Retina (tissue), 1 donor: ENCODE data around the gene TSPAN8.
"Not testable (repeated sequence)": the region's sequence is repeated elsewhere in the genome, so short reads cannot be mapped to it uniquely, and the experiment has no call there.

Experiments
- DNase-seq: peaks from one replicate; pipeline ENCODE4 v3.0.0-alpha.2; 2016

The TSPAN8 gene

DNA sequence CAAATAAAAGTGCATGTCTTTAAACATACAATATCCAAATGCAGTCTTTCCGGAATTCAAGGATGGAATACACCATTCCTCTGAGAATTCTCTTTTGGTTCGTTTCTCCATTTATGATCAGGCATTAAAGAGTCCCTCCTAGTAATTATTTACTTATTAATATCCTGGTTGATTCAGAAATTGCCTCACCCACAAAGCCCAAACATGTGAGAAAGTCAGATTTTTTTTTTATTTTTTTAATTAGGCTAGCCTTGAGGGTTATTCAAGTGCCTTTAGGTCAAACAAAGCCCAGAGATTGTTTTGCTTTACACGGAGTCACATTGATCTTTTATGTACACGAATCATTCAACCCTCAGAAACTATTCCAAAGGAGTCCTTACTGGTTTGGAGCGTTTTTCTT is 6.4 kb upstream of the TSPAN8 start:
- no peak for DNase-seq

DNA sequence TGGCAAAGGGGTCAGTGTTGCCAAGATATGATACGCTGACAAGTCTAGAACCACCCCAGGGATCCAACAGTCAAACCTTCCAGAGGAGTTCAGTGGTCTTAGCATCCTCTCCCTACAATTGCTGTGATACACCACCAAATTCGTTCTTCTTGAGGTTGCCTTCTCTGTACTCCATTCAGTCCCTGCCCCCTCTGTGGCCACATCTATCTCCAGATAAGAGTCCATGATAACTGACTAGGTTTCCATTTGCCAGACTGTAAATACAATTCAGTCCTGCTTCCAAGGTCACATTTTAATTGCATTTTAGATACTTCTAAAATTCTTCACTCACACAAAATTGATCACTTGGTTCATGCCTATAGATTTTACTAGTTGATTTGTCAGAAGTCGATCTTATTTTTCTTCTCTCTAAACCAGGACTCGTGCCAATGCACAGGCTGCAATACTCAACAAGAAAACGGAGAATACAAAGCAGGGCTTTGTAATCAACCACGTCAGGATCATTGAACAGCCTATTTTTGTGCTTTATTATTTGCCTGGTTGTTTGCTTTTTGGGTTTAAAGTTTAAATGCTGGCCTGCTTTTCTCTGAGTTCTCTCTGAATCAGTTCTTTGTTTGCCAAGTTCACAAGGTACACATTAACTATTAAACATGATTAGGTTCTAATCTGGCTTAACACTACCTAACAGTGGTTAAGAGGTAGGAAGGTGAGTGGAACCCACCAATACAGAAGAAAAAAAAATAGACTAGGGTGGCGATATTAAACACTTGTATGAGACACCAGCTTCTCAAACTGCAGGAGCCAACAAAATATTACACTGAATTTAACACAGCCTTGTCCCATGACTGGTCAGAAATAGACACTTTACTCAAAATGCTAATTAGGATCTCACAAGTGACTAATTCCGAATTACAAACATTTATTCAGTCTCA is 5.3 kb upstream of the TSPAN8 start:
- no peak for DNase-seq

DNA sequence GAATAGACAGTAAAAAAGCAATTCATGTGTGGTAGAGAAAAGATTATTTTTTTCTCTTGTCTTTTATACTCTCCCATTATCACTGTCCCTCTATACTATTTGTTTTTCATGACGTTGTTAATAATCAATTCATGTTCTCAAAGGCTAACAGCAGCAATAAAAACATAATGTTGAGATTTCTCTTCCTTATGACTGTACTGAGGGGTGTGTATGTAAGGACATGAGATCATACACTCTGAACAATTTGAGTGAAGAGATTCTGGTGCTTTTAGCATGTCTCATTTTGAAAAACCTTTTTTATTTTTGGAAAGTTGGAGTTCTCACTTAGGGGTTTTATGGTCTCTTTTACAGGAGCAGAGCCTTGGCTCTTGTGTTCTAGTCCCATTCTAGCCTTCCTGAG is 3.8 kb upstream of the TSPAN8 start:
- no peak for DNase-seq

DNA sequence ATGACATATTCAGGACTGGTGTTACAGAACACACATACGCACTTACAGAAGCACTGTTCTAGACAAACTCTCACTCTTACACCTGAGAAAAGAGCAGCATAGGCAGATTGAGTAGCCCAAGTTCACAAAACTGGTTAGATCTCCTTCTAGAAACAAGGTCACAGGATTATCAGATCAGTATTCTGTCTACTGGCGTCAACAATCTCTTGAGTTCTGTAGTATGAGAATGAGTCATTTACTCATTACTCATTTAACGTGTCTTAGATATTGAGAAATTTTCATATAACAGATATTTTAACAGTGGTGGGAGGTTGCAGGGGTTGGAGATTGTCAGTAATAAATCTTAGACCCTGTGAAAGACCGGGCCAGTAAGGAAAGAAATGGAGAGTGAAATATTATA is 2.8 kb upstream of the TSPAN8 start:
- no peak for DNase-seq

DNA sequence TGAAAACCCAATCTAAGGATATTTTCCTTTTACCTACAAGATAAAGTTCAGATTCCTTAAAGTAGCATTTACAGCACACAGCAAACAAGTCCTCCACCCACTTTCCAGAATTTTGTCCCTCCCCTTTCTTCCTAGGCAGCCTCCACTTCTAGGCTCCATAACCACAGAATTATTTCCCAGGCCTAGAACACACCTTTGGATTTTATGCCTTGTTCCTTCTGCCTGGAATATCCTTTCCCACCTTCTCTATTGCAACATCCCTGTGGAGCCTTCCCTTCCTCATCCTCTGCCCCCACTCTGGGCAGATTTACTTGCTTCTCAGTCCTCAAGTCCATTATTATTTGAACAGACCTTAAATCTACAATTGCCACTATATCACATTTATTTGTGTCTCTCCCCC is 2.1 kb upstream of the TSPAN8 start:
- no peak for DNase-seq

DNA sequence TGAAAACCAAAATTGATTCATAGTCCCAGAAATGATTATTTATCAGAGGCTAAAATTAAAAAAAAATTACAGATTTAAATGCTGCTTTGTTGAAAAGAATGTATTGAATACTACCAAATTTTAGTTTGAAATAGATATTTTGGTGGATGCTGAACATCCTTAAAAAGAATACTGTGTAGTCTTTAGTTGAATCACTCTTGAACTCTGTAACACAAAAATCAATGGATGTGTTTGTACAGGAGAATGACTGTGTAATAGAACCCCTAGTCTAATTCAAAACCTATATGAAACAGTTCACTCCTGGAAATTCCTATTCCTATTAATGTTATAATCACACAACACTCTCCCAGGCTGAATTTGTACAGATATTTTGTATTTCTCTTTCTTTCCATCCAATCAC is 1.5 kb upstream of the TSPAN8 start:
- no peak for DNase-seq

DNA sequence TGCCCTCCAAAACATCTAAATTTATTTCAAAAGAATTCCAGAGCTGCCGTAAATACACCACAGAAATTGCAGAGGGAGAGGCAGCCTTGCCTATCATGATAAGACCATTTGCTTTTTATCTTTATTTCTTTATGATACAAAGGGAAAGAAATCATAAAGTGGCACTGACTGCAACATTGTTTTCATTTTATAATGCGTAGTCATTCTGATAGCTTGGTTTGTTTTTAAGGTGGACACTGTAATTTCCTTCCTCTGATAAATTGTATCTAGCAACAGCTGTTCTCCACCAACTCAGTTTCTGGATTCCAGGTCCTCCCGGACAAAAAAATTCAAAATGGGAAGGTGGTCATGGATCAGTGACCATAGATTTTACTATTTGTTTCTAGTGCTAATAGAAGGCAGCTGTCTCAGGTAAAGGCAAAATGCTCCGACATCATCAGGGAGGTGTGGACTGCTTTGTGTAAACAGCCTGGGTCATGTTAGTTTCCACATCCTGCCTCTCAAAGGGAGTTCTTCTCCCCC is 623 bp upstream of the TSPAN8 start:
- DNase-seq = no peak

DNA sequence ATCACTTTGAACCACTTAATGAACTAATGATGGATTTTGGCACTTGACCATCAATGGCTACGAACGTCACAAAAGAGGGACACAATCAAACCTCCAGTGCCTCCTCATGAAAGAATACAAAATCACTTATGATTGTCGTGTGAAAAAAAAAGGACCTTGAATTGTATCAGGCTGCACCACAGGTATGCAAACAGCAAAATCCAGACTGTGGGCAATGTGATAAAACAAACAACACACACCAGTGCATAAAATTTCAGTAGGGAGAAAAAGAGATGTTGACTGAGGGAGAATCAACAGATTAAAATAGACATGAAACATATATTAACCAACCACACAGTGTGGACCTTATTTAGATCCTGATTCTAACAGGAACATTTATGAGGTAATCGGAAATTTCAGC is 2.6 kb downstream of the TSPAN8 start:
- no peak for DNase-seq

DNA sequence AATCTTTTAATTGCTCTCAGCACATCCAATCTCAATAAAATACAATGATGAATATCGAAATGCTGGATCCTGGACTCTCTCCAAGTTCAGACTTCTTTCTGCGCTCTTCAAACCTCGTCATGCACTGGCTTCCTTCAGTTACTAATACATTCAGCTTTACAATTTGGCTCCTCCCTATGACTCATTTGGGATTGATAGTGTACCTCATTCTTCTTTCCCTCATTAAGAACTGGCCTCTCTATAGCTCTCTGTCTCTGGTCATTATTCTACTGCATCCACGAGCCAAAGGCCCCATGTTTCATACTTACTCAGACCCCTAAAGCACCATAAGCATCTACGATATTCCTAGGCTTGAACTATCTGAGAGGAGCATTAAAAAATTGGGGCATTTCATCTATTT is 4.9 kb downstream of the TSPAN8 start:
- no peak for DNase-seq

DNA sequence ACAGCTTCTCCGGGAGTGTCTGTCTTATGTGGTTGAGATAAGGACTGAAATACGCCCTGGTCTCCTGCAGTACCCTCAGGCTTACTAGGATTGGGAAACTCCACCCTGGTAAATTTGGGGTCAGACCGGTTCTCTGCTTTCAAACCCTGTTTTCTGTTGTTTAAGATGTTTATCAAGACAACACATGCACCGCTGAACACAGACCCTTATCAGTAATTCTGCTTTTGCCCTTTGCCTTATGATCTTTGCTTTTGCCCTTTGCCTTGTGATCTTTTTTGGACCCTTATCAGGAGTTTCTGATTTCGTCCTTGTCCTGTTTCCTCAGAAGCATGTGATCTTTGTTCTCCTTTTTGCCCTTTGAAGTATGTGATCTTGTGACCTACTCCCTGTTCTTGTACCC is 7.8 kb downstream of the TSPAN8 start:
- not testable (repeated sequence) for DNase-seq

DNA sequence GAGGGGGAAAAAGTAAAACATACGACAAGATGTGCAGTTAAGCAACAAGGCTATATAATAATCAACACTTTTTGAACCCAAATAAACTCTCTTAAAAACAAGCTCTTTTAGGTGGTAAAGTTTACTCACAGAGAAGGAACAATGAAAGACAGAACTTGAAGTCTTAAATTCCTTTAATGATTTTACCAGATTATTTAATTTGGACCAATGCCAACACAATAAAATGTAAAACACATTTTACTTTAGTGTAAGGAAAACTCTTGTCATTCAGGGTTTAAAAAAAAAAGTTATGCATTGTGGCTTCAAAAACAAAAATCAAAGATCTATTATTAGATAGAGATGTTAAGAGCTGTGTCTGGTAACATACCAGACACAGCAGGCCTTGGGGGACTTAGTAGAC is 13.1 kb downstream of the TSPAN8 start:
- DNase-seq = no peak

DNA sequence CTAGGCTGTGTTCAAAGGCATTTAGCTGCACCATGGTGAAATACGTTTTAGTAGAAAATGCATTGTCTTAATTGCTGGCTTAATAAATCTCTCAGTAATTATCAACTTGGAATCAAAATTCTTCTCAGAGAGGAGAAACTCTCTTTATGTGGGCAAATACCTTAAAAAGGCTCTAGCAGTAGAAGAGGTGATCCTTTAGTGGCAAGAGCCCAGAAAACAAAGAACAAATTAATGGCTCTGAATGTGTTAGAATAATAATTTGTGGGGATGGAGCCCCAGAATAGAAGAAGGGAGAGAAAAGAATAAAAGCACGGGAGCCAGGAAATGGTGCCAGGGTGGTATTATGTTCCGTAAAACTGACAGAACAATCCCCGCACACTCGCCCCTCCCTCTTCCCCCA is 14.8 kb downstream of the TSPAN8 start:
- DNase-seq = no peak

DNA sequence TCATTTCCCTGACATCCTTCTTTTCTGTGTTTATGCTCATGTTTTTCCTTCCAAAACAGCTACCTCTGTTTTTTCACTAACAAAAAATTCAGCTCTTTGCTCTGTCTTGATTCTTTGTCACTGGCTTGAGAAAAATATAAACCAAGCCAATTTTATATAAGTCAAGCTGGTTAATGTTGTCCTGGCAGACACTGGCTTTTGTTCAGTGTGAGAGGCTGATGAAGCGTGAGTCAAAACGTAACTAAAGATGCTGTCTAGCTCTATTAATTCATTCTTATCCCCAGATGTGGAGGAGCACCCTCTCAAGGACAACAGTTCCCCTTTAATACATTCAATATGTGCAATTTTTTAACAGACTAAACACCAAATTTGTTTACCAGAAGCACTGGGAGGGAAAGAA is 15.8 kb downstream of the TSPAN8 start:
- DNase-seq = no peak

DNA sequence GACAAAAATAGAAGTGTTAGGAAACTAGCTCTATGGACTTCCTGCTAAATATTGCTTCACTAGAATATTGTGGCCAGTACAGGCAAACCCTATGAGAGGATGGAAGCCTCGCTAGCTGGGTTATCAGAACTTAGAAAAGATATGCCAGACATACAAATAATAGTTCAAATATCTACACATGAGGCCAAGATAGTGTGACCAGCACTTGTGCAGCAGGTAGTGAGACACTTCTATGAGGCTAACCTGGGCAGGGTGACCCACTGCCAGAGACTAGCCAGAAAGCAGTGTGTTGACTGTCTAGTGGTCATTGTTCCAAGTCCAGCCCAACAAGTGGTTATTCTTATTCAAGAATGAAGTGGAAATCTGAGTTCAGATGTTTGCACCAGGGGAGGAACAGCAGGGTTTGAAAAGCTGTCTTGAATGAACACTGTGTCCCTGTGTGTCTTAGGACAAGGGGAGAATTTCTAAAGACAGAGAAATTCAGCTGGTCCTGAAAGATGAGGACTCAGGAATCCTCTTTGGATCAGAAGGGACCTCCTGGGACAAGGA is 16.3 kb downstream of the TSPAN8 start:
- no peak for DNase-seq

DNA sequence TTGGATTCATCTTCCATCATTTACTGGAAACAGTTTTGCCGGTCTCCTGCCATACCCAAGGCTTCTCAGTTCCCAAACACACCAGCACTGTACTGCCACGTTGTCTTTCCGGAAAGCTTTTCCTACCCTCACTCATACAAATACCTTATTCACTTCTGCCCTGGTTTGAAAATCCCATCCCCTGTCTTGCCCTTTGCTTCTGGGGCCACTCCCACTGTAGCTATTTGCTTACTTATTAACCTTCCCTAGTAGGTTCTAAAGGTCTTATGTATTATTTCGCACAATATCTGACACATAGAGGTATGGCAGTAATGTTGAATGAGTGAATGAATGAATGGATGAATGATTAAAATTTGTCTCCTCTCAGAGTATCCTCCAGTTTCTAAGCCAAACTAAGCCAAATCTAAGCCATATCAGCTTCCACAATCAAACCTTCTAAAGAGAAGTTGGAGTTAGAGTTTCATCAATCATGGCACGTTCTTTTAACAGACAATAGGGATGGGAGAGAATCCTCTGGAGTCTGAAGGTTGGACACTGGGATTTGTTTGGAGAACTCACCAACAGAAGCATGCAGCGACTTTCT is 18.6 kb downstream of the TSPAN8 start:
- DNase-seq = no peak

DNA sequence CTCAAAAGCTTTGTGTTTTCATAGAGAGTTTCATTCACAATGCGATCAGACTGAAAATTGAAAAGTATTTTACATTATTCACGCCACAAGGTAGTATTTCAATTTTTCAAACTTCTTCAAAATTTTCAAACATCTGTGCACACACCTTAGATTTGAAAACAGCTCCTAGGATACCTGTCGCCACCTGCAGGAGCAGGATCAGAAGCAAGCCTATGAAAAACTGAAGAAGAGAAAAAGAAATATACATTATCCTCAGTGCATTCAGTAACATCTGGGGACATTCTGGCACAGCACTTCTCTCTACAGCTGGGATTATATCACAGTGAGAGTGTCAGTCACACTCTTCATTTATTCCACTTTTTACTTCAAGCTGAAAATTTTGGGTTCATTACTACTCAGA is 19.8 kb downstream of the TSPAN8 start:
- no peak for DNase-seq

DNA sequence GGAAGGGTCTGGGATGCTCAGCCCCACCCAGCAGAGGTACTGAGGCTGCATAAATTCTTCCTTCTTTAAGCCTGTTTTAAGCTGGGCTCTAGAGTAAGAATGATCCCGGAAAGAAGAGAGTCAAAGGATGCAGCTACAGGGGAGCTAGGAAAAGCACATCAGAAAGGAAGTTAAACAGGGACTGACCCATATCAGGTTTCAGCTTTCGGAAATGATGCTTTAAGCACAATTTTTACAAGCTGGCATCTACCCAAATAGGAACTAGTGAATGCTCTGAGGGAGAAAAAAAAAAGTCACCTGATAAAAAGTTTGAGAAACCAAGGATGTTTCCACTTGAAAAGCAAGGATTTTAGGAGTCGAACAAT is 22.0 kb downstream of the TSPAN8 start:
- no peak for DNase-seq

DNA sequence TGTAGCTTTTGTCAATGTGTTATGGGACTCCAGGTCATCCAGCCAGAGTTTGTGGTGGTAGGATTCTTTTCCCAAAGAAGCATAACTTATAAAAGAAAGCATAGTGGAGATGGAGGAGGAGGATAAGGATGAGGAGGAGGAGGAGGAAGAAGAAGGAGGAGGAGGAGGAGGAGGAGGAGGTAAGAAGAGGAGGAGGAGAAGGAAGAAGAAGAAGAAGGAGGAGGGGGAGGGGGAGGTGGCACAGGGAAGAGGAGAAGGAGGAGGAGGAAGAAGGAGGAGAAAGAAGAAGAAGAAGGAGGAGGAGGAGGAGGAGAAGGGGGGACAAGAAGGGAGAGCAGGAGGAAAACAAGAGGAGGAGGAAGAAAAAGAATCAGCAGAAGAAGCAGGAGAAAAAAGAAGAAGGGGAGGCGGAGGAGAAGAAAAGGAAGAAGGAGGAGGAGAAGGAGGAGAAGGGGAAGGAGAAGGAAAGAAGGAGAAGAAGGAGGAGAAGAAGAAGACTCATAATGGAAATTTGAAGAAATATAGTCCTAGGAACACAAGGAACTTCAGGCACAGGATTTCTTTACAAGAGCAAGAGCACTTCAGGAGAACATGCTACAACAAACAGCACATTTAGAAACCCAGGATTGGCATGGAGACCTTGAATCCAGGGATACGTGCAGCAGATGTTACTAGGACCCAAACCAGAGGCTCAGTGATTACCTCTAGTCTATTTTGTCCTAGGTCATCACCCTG is 22.6 kb downstream of the TSPAN8 start:
- DNase-seq = no peak

DNA sequence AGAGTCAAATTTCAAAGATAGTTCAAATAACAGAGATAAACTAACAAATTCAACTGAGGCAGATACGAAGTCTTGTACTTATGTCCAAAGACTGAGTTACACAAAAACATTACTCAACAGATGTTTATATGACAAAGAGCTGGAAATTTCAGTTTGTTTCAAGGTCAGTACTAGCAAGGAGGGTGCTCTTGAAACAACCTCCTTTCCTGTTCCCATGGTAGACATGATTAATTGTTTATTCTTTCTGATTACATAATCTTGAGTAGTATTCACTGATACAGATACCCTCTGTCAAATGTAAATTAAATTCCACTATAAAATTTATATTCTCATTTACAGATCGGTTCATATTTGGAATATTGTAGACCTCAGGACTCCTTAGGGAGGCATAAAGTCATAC is 23.4 kb downstream of the TSPAN8 start:
- DNase-seq = no peak

DNA sequence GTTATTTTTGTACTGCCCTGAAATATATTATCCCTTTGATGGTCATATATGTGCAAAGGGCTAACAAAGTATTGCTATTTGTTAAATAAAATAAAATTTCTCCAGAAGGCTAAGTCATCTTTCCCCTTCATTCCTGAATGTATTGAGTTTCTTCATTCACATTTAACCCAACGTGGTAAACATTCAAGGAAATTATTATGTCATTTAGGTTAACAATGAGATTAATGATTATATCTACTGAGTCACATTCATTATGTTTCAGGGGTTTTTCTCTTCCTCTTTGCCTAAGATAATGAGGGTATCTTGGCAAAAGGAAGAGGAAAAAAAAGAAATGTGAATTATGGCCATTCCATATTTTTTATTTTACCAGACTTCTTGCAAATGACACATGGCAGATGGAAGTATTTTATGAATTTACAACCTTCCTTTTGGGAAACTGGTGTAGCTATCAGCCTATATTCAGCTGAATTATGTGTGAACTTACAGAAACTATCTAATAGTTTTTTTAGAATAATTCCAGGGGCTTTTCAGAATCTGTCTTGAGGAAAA is 27.2 kb downstream of the TSPAN8 start:
- no peak for DNase-seq

DNA sequence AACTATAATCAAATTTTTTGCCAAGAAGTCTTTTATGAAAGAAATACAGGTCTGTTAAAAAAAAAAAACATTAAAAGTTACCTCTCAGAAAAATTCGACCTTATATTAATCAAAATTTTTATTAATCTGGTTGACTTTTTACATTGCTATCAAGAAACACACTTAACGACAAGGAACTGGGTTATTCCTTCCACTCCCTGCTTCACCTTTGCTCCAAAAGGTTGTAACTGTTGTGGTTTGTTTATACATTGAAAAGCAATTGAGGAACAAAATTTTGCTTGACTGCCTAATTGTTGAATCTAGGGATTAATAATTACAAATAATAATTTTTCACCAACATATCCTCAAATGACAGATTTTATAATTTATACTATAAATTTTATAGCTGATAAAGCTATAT is 28.4 kb downstream of the TSPAN8 start:
- no peak for DNase-seq

DNA sequence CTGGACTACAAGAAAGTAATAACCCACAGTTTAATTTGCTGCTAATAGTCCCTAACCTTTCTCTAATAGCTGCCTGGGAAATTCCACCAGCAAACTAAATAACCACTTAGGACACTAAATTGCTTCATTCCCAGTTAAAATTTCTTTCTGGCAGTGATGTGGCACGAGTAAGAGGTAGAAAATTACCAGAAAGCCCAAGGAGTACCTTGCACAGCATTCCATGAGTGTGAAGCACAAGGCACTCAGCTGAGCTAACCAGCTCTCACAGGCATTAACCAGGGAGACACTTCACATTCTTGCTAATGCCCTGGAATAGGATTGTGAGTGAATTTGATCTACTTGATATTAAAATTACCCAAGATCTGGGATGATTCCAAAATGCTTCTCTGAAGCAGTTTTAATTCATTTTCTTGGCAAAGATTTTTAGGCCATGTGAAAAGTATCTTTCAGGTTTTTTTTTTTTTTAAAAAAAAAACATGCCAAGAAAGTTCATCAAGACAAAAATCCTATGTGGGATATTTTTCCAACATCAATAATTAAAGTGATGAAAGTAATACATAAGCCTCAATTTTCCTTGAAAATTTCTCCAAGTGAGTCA is 29.5 kb downstream of the TSPAN8 start:
- no peak for DNase-seq

DNA sequence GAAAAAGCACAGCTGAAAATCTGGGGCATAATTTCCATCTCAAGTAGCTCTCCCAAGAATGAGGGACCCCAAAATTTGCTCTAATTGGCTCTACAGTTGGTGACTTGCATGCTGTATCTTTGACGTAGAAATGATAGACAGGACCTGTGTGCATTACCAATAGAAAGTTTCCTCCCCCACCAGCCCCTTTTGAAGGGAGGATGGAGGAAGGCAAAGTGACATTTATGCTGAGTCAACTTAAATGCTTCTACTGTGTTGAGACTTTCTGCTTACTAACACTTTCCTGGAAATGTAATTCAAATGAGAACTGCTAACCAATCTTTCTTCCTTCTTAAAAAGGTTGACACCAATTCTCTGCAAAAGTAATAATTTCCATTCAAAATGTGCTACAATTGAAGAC is 31.9 kb downstream of the TSPAN8 start:
- DNase-seq = no peak
